ENCODE results near the gene CDH18.

Gene CDH18, protein sequence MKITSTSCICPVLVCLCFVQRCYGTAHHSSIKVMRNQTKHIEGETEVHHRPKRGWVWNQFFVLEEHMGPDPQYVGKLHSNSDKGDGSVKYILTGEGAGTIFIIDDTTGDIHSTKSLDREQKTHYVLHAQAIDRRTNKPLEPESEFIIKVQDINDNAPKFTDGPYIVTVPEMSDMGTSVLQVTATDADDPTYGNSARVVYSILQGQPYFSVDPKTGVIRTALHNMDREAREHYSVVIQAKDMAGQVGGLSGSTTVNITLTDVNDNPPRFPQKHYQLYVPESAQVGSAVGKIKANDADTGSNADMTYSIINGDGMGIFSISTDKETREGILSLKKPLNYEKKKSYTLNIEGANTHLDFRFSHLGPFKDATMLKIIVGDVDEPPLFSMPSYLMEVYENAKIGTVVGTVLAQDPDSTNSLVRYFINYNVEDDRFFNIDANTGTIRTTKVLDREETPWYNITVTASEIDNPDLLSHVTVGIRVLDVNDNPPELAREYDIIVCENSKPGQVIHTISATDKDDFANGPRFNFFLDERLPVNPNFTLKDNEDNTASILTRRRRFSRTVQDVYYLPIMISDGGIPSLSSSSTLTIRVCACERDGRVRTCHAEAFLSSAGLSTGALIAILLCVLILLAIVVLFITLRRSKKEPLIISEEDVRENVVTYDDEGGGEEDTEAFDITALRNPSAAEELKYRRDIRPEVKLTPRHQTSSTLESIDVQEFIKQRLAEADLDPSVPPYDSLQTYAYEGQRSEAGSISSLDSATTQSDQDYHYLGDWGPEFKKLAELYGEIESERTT

DNA sequence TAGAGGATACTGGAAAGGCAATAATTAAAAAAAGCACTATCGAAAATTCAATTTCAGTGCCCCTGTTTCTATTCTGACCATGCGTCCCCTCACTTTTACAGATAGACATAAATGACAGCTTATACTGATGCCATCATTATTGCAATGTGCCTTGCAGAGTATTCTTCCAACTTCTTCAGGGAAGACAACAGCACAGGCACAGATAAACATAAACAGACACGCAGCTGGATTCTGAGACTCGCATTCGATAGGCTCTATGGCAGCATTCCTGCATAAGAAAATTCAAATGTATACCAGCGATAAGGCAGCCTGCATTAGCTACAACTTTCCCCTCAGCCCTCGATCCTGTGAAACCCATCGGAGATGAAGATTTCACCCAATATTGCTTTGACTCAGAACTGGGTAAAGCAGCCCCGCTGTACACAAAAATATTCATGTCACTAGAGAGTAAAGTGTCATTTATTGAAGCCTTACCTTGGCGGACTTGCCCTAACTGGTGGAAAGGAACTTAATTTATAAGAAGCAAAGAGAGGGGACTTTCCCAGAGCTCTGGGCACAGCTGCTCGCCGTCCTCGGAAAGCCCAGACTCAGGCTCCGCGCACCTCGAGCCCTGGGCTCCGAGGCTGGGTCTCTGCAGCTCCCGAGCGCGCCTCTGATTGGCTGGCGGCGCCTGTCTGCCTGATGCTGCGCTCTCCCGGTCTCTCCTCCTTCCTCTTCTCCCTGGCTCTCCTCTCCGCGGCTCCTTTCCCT is at the start of gene CDH18:
CDH18 (minus strand) TSS at position 589 of the 750 bp plus-strand sequence. CDS start 149,214 bp downstream, outside the sequence.
- no peak for DNase-seq (ENCODE audit: low spot score)
- TF ChIP-seq, protein P1, sequence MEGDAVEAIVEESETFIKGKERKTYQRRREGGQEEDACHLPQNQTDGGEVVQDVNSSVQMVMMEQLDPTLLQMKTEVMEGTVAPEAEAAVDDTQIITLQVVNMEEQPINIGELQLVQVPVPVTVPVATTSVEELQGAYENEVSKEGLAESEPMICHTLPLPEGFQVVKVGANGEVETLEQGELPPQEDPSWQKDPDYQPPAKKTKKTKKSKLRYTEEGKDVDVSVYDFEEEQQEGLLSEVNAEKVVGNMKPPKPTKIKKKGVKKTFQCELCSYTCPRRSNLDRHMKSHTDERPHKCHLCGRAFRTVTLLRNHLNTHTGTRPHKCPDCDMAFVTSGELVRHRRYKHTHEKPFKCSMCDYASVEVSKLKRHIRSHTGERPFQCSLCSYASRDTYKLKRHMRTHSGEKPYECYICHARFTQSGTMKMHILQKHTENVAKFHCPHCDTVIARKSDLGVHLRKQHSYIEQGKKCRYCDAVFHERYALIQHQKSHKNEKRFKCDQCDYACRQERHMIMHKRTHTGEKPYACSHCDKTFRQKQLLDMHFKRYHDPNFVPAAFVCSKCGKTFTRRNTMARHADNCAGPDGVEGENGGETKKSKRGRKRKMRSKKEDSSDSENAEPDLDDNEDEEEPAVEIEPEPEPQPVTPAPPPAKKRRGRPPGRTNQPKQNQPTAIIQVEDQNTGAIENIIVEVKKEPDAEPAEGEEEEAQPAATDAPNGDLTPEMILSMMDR (IDR thresholded peaks at IDR 0.05; ENCODE audit: borderline replicate concordance, control extremely low read depth, extremely low read depth, insufficient read depth, missing control alignments) = no peak

DNA sequence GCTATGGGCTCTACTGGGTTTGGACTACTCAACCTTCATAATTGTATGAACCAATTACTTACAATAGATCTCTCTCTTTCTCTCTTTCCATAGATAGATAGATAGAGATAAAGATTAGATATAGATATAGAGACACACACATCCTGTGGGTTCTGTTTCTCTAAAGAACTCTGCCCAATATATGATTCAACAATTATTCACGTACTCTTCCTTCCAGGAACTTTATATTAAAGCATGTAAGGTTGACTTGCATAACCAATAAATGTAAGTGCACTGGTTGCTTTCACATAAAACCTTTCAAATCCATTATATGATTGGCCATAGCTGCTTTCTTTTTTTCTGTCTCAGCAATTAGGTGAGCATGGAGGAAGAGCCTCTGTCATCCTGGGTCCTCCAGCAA is 46.7 kb upstream of the CDH18 start:
- no peak for DNase-seq (ENCODE audit: low spot score)
- in situ Hi-C loops (cut with MboI; ENCODE audit: low sequenced_read_pairs, unreplicated experiment) = no loop called here
- TF ChIP-seq, protein P1 (IDR thresholded peaks at IDR 0.05; ENCODE audit: borderline replicate concordance, control extremely low read depth, extremely low read depth, insufficient read depth, missing control alignments) = no peak

More for the DNA sequence above, at the start of gene CDH18:
- in situ Hi-C loops (cut with MboI; ENCODE audit: low sequenced_read_pairs, unreplicated experiment) = no loop called here

DNA sequence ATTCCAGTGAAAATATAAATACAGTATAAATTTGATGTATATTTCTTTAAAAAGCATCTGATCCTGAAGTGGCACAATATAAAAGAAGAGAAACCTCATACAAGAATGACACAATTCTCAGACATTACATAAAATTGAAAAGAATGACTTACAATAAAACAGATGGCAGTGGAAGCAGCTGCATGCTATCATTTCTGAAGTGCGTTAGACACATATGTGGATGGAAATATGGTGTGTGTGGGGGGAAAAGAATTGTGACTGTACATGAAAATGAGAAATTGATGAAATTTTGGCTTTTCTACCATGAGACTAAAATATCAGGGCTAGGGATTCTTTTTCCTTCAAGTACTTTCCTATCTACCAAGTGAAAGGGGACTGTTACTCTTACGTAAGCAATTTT is 45.9 kb upstream of the CDH18 start:
- in situ Hi-C loops (cut with MboI; ENCODE audit: low sequenced_read_pairs, unreplicated experiment) = no loop called here
- no peak for DNase-seq (ENCODE audit: low spot score)
- TF ChIP-seq, protein P1 (IDR thresholded peaks at IDR 0.05; ENCODE audit: borderline replicate concordance, control extremely low read depth, extremely low read depth, insufficient read depth, missing control alignments) = no peak

DNA sequence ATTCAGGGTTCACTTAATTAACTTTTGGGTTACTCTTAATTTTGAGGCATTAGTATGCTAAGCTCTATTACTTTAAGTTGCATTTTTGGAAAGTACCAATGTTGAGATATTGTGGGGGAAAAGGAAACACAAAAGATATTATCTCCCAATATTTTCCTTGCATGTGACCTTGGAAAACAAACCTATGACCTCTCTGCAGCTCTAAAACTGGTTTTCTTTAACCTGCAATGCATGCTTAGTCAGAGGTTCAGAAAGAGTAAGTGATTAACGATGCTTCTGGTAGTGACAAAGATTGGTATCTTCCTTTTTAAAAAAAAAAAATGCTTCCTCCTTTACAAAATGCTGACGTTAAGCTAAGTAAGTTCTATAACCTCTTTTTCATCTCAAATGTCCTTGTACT is 44.9 kb upstream of the CDH18 start:
- TF ChIP-seq, protein P1 (IDR thresholded peaks at IDR 0.05; ENCODE audit: borderline replicate concordance, control extremely low read depth, extremely low read depth, insufficient read depth, missing control alignments) = no peak
- in situ Hi-C loops (cut with MboI; ENCODE audit: low sequenced_read_pairs, unreplicated experiment) = no loop called here
- DNase-seq (ENCODE audit: low spot score) = no peak

DNA sequence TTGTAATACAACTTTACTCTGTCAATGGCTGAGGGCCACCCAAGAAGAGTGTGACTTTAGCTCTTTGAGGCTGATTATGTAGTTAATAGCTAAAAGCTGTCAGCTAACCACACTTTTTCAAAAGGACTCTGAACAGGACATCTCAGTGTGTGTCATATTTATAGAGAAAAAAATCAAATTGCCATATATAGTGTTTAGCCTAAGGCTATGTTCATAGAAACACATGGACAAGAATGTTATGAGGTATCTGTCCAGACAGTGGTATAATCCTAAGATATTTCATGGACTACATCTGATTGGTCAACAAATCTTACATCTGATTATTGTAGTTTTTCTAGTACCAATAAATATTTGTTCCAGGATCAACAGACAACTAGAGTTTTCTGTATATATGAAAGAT is 42.1 kb upstream of the CDH18 start:
- no peak for DNase-seq (ENCODE audit: low spot score)
- TF ChIP-seq, protein P1 (IDR thresholded peaks at IDR 0.05; ENCODE audit: borderline replicate concordance, control extremely low read depth, extremely low read depth, insufficient read depth, missing control alignments) = no peak
- in situ Hi-C loops (cut with MboI; ENCODE audit: low sequenced_read_pairs, unreplicated experiment) = no loop called here

DNA sequence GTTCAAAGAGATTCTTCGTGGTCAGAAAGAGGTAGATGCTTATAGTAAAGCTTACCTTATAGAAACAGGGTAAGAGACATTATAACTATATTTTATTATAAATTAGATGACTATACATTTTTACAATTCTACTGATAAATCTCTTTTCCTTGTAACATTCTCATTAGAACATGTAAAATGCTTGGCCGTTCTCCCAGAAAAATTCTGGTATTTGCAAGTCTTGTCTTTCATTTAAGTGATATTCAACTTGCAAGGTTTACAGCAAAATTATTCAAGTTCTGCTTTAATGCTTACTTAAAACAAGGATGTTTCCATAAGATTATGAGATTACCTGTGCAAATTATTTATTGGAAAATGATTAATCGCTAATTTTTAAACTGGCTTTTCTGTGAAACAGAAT is 41.3 kb upstream of the CDH18 start:
- TF ChIP-seq, protein P1 (IDR thresholded peaks at IDR 0.05; ENCODE audit: borderline replicate concordance, control extremely low read depth, extremely low read depth, insufficient read depth, missing control alignments) = no peak
- in situ Hi-C loops (cut with MboI; ENCODE audit: low sequenced_read_pairs, unreplicated experiment) = no loop called here
- DNase-seq (ENCODE audit: low spot score) = no peak
